ENCODE results near the gene TMEM163.
A peak's percentile ranks its signal among the peaks of the same experiment; 100 is the strongest.

- TF ChIP-seq EZH2phosphoT487 (IDR thresholded peaks at IDR 0.05; ENCODE audit: borderline replicate concordance, low read depth, low read length) (no peak), CTCF (conservative IDR thresholded peaks at IDR 0.05; ENCODE audit: low read length) (peak; percentile 51)
These were observed 26.3 kb downstream of the TMEM163 start for GRCh38 chr2:134692499-134692898.

All from OCI-LY7 (cell line).